ENCODE data around the gene CMTM8. TPM values are rescaled to one million over a fixed set of nuclear protein-coding genes. Genes with fewer than 3 reads are reported as not detected.

The CMTM8 gene
- total and polyA plus RNA-seq, 4 donors, result 15.2 to 24.5 (median 16.8) TPM

DNA sequence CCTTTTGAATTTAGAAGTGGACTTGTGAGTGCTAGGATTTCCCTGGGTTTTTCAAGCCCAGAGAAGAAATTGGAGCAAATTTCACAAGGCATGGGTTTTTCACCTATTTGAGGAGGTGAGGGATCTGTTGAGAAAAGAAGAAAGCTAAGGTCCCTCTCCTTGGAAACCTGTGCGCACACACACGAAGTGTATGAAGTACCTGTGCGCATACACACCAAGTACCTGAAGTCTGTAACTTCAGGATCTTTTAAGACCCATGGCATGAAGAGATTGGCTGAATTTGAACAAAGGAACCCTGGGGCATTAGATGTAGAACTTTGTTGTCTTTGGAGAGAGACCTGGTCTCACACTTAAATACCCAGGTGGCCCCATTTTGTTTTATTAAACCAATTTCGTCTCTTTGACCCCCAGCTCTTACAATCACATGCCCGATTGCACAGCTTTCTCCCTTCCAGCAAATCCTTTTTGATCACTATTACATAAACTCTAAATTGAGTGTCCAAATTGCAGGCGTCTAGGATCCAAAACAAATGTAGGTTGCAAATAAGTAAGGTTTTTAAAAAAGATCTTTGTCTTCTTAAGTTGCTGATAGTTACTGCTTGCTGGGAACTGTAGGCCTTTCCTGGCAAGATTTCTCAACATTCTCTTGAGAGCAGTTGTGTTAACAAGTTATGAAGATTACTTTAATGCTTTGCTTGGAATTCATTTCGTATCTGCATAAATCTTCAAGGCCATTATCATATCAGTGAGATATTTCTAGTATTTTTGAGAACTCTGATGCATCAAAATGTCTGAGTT is 64.3 kb downstream of the CMTM8 start:
- no peak for TF ChIP-seq CTCF (IDR thresholded peaks at IDR 0.05; ENCODE audit: control extremely low read depth, extremely low read depth)
- WGBS, 2 donors, result 52 to 79% methylated on average over 7 of the region's 7 CpGs
- ATAC-seq (ENCODE audit: insufficient read depth, low FRiP score) (no peak), DNase-seq (peak; percentile 47 to 93 (median 91))
- Histone ChIP-seq H3K4me1 (ENCODE audit: control insufficient read depth in 5 of 5, insufficient read depth in 5 of 5, low read length in 5 of 5) (peaks cover 7 to 54% (median 31%) of the 10 kb centered on the region in 5 donors), H3K4me3 (no peak overlapping the region), H3K9me3 (ENCODE audit: control insufficient read depth in 4 of 4, insufficient read depth in 3 of 4, low read length in 3 of 4) (no peaks in the 10 kb centered on the region), H3K36me3 (ENCODE audit: control insufficient read depth in 4 of 4, insufficient read depth in 4 of 4, low read length in 4 of 4) (no peaks in the 10 kb centered on the region), H3K9ac (ENCODE audit: insufficient read depth in 1 of 2, low read length in 2 of 2) (peak overlapping the region in 1 of 2 donors; percentile 47), H3K27me3 (ENCODE audit: control insufficient read depth in 3 of 3, insufficient read depth in 3 of 3, low read length in 2 of 3) (no peaks in the 10 kb centered on the region), H3K27ac (ENCODE audit: low read depth in 1 of 2, low read length in 1 of 2) (peak overlapping the region in 1 of 2 donors; percentile 85)

DNA sequence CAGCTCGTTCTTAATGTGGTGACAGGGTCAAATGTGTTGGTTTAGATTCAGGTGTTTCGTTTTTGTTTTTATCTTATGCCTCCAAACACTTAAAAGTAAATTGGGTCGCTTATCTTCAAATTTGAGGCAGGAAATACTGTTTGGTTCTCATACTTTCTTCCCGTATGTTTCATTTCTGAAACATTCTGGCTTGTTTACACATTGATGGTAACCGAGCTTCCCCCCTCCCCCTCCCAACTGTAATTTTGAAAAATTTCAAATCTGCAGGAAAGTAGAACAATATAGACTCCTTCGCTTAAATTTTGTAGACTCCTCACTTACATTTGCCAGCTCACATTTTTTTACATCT is 64.9 kb downstream of the CMTM8 start:
- ATAC-seq (ENCODE audit: insufficient read depth, low FRiP score) (no peak), DNase-seq (peak in 2 of 3 donors; percentile 73 to 83)
- Histone ChIP-seq H3K4me1 (ENCODE audit: control insufficient read depth in 5 of 5, insufficient read depth in 5 of 5, low read length in 5 of 5) (peaks cover 7 to 54% (median 31%) of the 10 kb centered on the region in 5 donors), H3K36me3 (ENCODE audit: control insufficient read depth in 4 of 4, insufficient read depth in 4 of 4, low read length in 4 of 4) (no peaks in the 10 kb centered on the region), H3K27ac (ENCODE audit: low read depth in 1 of 2, low read length in 1 of 2) (no peak overlapping the region), H3K4me3 (no peak overlapping the region), H3K27me3 (ENCODE audit: control insufficient read depth in 3 of 3, insufficient read depth in 3 of 3, low read length in 2 of 3) (no peaks in the 10 kb centered on the region), H3K9me3 (ENCODE audit: control insufficient read depth in 4 of 4, insufficient read depth in 3 of 4, low read length in 3 of 4) (no peaks in the 10 kb centered on the region), H3K9ac (ENCODE audit: insufficient read depth in 1 of 2, low read length in 2 of 2) (peak overlapping the region in 1 of 2 donors; percentile 26)
- no peak for TF ChIP-seq CTCF (IDR thresholded peaks at IDR 0.05; ENCODE audit: control extremely low read depth, extremely low read depth)
- 13 to 17% methylated on average over 6 of the region's 6 CpGs for WGBS, 2 donors

DNA sequence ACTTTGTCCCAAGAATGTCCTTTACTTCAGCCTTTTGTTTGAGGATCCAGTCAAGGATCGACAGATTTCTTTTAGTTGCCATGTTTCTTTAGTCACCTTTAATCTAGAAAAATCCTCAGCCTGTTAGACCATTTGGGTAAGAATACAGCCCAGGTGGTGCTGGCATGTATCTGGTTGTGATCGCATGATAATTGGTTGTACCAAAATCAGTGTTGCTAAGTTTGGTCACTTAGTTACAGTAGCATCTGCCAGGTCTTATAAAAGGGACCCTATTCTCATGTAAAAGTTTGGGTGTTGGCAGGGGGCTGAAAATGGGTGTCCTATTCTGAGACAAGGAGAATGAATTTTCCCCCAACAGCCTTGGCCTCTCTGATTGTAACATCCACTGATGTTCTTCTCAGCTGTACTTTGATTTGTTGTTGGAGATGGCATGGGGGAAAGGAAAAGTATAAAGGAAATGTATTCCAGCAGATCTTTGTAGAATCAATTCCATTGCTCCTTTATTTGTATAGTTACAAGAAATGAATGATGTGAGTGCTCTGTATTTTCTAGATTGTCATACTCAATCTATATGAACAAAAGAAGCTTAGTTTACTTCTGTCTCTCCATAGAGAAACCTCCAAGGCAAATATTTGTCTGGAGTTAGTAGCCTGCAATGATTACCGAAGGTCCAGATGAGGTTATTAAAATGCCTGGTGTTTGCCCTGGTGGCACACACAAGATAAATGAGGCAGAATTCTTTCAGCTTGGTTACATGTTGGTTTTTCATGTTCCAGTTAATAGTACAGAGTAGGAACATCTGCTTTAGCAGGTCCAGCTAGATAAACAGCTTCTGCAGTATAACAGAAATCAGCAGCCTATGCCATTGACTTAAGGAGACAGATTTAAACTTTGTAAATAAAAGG is 65.7 kb downstream of the CMTM8 start:
- Histone ChIP-seq H3K9me3 (ENCODE audit: control insufficient read depth in 4 of 4, insufficient read depth in 3 of 4, low read length in 3 of 4) (no peaks in the 10 kb centered on the region), H3K27ac (ENCODE audit: low read depth in 1 of 2, low read length in 1 of 2) (peak overlapping the region in 1 of 2 donors; percentile 7), H3K4me1 (ENCODE audit: control insufficient read depth in 5 of 5, insufficient read depth in 5 of 5, low read length in 5 of 5) (peaks cover 7 to 50% (median 31%) of the 10 kb centered on the region in 5 donors), H3K4me3 (no peak overlapping the region), H3K27me3 (ENCODE audit: control insufficient read depth in 3 of 3, insufficient read depth in 3 of 3, low read length in 2 of 3) (no peaks in the 10 kb centered on the region), H3K9ac (ENCODE audit: insufficient read depth in 1 of 2, low read length in 2 of 2) (no peak overlapping the region), H3K36me3 (ENCODE audit: control insufficient read depth in 4 of 4, insufficient read depth in 4 of 4, low read length in 4 of 4) (no peaks in the 10 kb centered on the region)
- 83 to 89% methylated on average over 3 of the region's 3 CpGs for WGBS, 2 donors
- DNase-seq (peak in 1 of 3 donors; percentile 55), ATAC-seq (ENCODE audit: insufficient read depth, low FRiP score) (no peak)
- TF ChIP-seq CTCF (IDR thresholded peaks at IDR 0.05; ENCODE audit: control extremely low read depth, extremely low read depth), result no peak

Data from lung (tissue), 12 donors.